Endothelial cell of umbilical vein (primary cell): Measurements from ENCODE around the gene ZC2HC1C. TPM values are rescaled to one million over a fixed set of nuclear protein-coding genes. Genes with fewer than 3 reads are reported as not detected.

Experiments used
- BruUV-seq: library from RNA; stranded (reverse); fragments of 400-500 nt; replicated peaks from 2 replicates; lab custom pipeline; 2021; lab: Mats Ljungman, UMichigan
- CTCF ChIA-PET: fragments of 300-600, 350-600 bp; sonication (Branson Sonifier 250); formaldehyde crosslinking; loops from one replicate; lab custom pipeline; 2021; ENCODE audit warnings: antibody characterized with exemption, inconsistent platforms; lab: Charles Lee
- POLR2A ChIA-PET: fragments of 300-600, 350-600 bp; sonication (Branson Sonifier 250); formaldehyde crosslinking; loops from one replicate; lab custom pipeline; 2021; ENCODE audit warnings: antibody characterized with exemption, inconsistent platforms; lab: Charles Lee
- DNase-seq: peaks from one replicate; pipeline ENCODE4 v3.0.0-alpha.2; 2011; ENCODE audit warnings: low read depth, low spot score
- FAIRE-seq: peaks from 2 replicates; lab custom pipeline; 2011; peaks lifted over from hg19 to GRCh38; lab: Jason Lieb, UNC
- H2AFZ ChIP-seq: 2 replicates; pipeline ENCODE4 v1.6.0; 2012; ENCODE audit warnings: low read depth, low read length, control low read depth, inconsistent platforms
- H3K27ac ChIP-seq: 2 replicates; pipeline ENCODE4 v1.5.1; 2011; ENCODE audit warnings: low read depth, mild to moderate bottlenecking, control low read depth, low read length, moderate library complexity; ENCODE audit not compliant: insufficient read depth
- H3K27me3 ChIP-seq, 2 experiments: 2 replicates each; pipeline versions ENCODE4 v1.6.0 to v1.6.1; 2011; ENCODE audit warnings: low read length in 2 of 2, mixed read lengths in 1 of 2; ENCODE audit not compliant: control insufficient read depth in 2 of 2, insufficient read depth in 2 of 2
- H3K36me3 ChIP-seq, 2 experiments: 2 replicates in 1 of 2; 3 replicates in 1 of 2; pipeline ENCODE4 v1.5.1; 2011; ENCODE audit warnings: low read length in 2 of 2, mild to moderate bottlenecking in 1 of 2, moderate library complexity in 1 of 2; ENCODE audit not compliant: control insufficient read depth in 2 of 2, insufficient read depth in 2 of 2; ENCODE audit errors: extremely low read depth in 1 of 2
- H3K4me1 ChIP-seq: 3 replicates; pipeline ENCODE4 v1.5.1; 2011; ENCODE audit warnings: mild to moderate bottlenecking, low read length; ENCODE audit not compliant: control insufficient read depth, insufficient read depth; ENCODE audit errors: extremely low read depth
- H3K4me2 ChIP-seq: 2 replicates; pipeline ENCODE4 v1.6.1; 2011; ENCODE audit warnings: low read length, control low read depth, mixed read lengths; ENCODE audit not compliant: insufficient read depth
- H3K4me3 ChIP-seq, 3 experiments: fragments of 200-600 bp in 1 of 3; sonication (generic), shearing (Covaris generic) in 1 of 3; replicated peaks in 1 of 3; 2 replicates each; pipeline ENCODE4 v1.5.1; 2011 to 2016; ENCODE audit warnings: control low read depth in 3 of 3, low read length in 3 of 3, mild to moderate bottlenecking in 2 of 3, inconsistent platforms in 1 of 3, low read depth in 1 of 3, moderate library complexity in 1 of 3; ENCODE audit not compliant: insufficient read depth in 1 of 3
- H3K79me2 ChIP-seq: 2 replicates; pipeline ENCODE4 v1.6.0; 2012; ENCODE audit warnings: low read length, inconsistent platforms; ENCODE audit not compliant: control insufficient read depth, insufficient read depth
- H3K9ac ChIP-seq: replicated peaks from 2 replicates; pipeline ENCODE3; 2011; ENCODE audit warnings: low read length, control low read depth; ENCODE audit not compliant: insufficient read depth; ENCODE audit errors: extremely low read depth
- H3K9me1 ChIP-seq: replicated peaks from 3 replicates; pipeline ENCODE4 v1.6.0; 2011; ENCODE audit warnings: mild to moderate bottlenecking, low read length; ENCODE audit not compliant: control insufficient read depth, insufficient read depth; ENCODE audit errors: extremely low read depth
- H3K9me3 ChIP-seq: replicated peaks from 2 replicates; pipeline ENCODE4 v1.5.1; 2012; ENCODE audit warnings: low read length, inconsistent platforms; ENCODE audit not compliant: control insufficient read depth, insufficient read depth
- H4K20me1 ChIP-seq: replicated peaks from 2 replicates; pipeline ENCODE3; 2011; ENCODE audit warnings: mild to moderate bottlenecking, low read length; ENCODE audit not compliant: control insufficient read depth, insufficient read depth; ENCODE audit errors: extremely low read depth
- CTCF ChIP-seq, 2 donors: IDR thresholded peaks; 1 replicate in 1 of 2; 2 replicates in 1 of 2; pipeline ENCODE4 v1.5.1; 2011; ENCODE audit warnings: low read length in 2 of 2, mild to moderate bottlenecking in 2 of 2, moderate library complexity in 2 of 2, control low read depth in 1 of 2, inconsistent platforms in 1 of 2, low read depth in 1 of 2; ENCODE audit not compliant: insufficient read depth in 1 of 2; ENCODE audit errors: extremely low read depth in 1 of 2
- EZH2 ChIP-seq: IDR thresholded peaks from 2 replicates; pipeline ENCODE4 v1.6.1; 2012; ENCODE audit warnings: borderline replicate concordance, low read depth, mild to moderate bottlenecking, moderate library complexity, low read length, inconsistent platforms; ENCODE audit not compliant: severe bottlenecking
- FOS ChIP-seq: IDR thresholded peaks from 2 replicates; pipeline ENCODE4 v1.6.1; 2011; ENCODE audit warnings: mild to moderate bottlenecking, low read length, moderate library complexity, borderline replicate concordance; ENCODE audit not compliant: insufficient read depth
- MYC ChIP-seq: IDR thresholded peaks from one replicate; pipeline ENCODE4 v1.6.1; 2011; ENCODE audit warnings: mild to moderate bottlenecking, low read depth, low read length
- POLR2A ChIP-seq: IDR thresholded peaks from 2 replicates; pipeline ENCODE4 v1.6.1; 2012; ENCODE audit warnings: low read depth, mild to moderate bottlenecking, control low read depth, low read length
- POLR2AphosphoS5 ChIP-seq: IDR thresholded peaks from 2 replicates; pipeline ENCODE4 v1.6.1; 2012; ENCODE audit warnings: low read depth, mild to moderate bottlenecking, control low read depth, low read length, moderate library complexity; ENCODE audit not compliant: insufficient read depth
- dilution Hi-C: fragments of 300-500 bp; cut with MboI; formaldehyde crosslinking; loops from one replicate; pipeline ENCODE4 v1.15.0; 2019; ENCODE audit warnings: low sequenced_read_pairs; ENCODE audit not compliant: extremely low pct_ligation_motif_present
- intact Hi-C: fragments of 100-400 bp; cut with micrococcal nuclease; formaldehyde crosslinking; loops from one replicate; pipeline ENCODE4 v1.10.0; 2022
- polyA plus RNA-seq, 4 experiments: library from polyadenylated mRNA; depleted of rRNA in 3 of 4; stranded (reverse) in 3 of 4; unstranded in 1 of 4; fragments of >200 nt; gene quantifications; 2 replicates each; pipeline versions ENCODE4 v1.2.1 to v1.2.3, GENCODE V29; 2011 to 2012; ENCODE audit warnings: missing spikeins in 1 of 4
- total RNA-seq: library from RNA; stranded (reverse); gene quantifications from 2 replicates; pipeline ENCODE4 v1.2.3, GENCODE V29; 2021

ZC2HC1C gene
- total and polyA plus RNA-seq, 2 donors (not counting 3 experiments of a cell fraction or from before 2014, with no cell fraction given): 0.84 to 0.91 TPM

GRCh38 chr14:75053396-75054291 is 15.8 kb upstream of the ZC2HC1C start:
- Histone ChIP-seq H3K4me3 (no peak overlapping the region), H3K9me3 (no peaks in the 10 kb centered on the region), H3K79me2 (peaks cover 17% of the 10 kb centered on the region), H3K4me2 (no peak overlapping the region), H3K27ac (no peak overlapping the region), H3K27me3 (no peaks in the 10 kb centered on the region), H3K9ac (no peak overlapping the region), H3K36me3 (no peaks in the 10 kb centered on the region), H3K4me1 (no peaks in the 10 kb centered on the region), H2AFZ (no peak overlapping the region), H4K20me1 (no peaks in the 10 kb centered on the region), H3K9me1 (no peaks in the 10 kb centered on the region)
- ChIA-PET POLR2A (no interaction called here), CTCF (interaction anchor here (1.4 kb wide), 1 partner anchor 9 kb away, joined by 3 read pairs; no protein-coding TSS in a partner anchor)
- no TSS peak for BruUV-seq
- intact Hi-C loops: no loop called here
- TF ChIP-seq POLR2A (no peak), POLR2AphosphoS5 (no peak), EZH2 (no peak), CTCF (IDR thresholded peaks at IDR 0.05; ENCODE audit: extremely low read depth in 1 of 2, insufficient read depth in 1 of 2, low read depth in 1 of 2, low read length in 2 of 2) (no peak), MYC (no peak), FOS (no peak)
- DNase-seq: no peak
- dilution Hi-C loops: no loop called here
- no peak for FAIRE-seq
